Erythroblast (primary cell): Measurements from ENCODE around the gene CD302.
"Not testable (repeated sequence)": the region's sequence is repeated elsewhere in the genome, so short reads cannot be mapped to it uniquely, and the experiment has no call there.

ENCODE experiments used
- GATA1 ChIP-seq: IDR thresholded peaks from 2 replicates; pipeline ENCODE4 v1.6.1; 2011; ENCODE audit warnings: low read depth, mild to moderate bottlenecking, control low read depth, low read length, moderate library complexity
- POLR2A ChIP-seq: IDR thresholded peaks from 2 replicates; pipeline ENCODE4 v1.6.1; 2011; ENCODE audit warnings: mild to moderate bottlenecking, low read length

DNA sequence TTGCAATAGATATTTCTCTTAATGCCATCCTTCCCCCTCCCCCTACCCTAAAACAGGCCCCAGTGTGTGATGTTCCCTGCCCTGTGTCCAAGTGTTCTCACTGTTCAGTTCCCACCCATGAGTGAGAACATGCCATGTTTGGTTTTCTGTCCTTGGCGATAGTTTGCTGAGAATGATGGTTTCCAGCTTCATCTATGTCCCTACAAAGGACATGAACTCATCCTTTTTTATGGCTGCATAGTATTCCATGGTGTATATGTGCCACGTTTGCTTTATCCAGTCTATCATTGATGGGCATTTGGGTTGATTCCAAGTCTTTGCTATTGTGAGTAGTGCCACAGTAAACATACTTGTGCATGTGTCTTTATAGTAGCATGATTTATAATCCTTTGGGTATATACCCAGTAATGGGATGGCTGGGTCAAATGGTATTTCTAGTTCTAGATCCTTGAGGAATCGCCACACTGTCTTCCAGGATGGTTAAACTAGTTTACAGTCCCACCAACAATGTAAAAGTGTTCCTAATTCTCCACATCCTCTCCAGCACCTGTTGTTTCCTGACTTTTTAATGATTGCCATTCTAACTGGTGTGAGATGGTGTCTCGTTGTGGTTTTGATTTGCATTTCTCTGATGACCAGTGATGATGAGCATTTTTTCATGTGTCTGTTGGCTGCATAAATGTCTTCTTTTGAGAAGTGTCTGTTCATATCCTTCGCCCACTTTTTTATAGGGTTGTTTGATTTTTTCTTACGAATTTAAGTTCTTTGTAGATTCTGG is 73.0 kb downstream of the CD302 start:
- TF ChIP-seq POLR2A, GATA1: not testable (repeated sequence)
